Measurements from ENCODE around the gene DAB2. TPM values are rescaled to one million over a fixed set of nuclear protein-coding genes. Genes with fewer than 3 reads are reported as not detected.

The DAB2 gene
- total RNA-seq, 1 experiment from 2014 or later = 2.3 TPM

DNA sequence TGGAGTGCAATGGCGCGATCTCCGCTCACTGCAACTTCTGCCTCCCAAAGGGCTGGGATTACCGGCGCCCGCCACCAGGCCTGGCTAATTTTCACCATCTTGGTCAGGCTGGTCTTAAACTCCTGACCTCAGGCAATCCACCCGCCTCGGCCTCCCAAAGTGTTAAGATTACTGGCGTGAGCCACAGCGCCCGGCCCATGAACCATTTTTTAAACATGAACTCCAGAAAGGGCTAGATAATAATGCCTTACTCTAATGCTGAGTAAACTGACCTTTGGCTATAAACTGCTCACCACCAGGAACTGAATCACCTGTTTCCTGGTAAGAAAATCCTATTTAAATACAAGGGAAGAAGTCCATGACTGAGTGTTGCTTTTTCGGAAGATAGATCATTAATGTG lies 23.2 kb upstream of the DAB2 start:
- WGBS (ENCODE audit: extremely low coverage, insufficient read length, low lambda C conversion rate) = no CpG with 5 or more reads among the region's 12 CpGs

More for the DNA sequence above, 23.2 kb upstream of the DAB2 start:
- Histone ChIP-seq H3K27me3 (ENCODE audit: insufficient read depth, low read length) (no peaks in the 10 kb centered on the region), H3K23me2 (ENCODE audit: insufficient read length, low read depth, low read length, poor library complexity, severe bottlenecking) (no peaks in the 10 kb centered on the region), H2BK5ac (ENCODE audit: insufficient read length, low read length) (no peak overlapping the region), H3K27ac (ENCODE audit: insufficient read length, low read depth, low read length) (no peak overlapping the region), H2BK120ac (ENCODE audit: low read depth, low read length, poor library complexity, severe bottlenecking) (no peak overlapping the region), H2AFZ (ENCODE audit: low read length) (no peak overlapping the region), H2BK20ac (ENCODE audit: low read depth, low read length, poor library complexity, severe bottlenecking) (no peak overlapping the region), H3K9me3 (ENCODE audit: control insufficient read depth, low read depth, low read length) (no peaks in the 10 kb centered on the region), H2AK5ac (ENCODE audit: insufficient read length, low read length) (no peak overlapping the region), H3K56ac (ENCODE audit: insufficient read length, low read depth, low read length) (no peak overlapping the region), H3K4ac (ENCODE audit: low read depth, low read length) (no peak overlapping the region), H2BK12ac (ENCODE audit: insufficient read length, low read depth, low read length) (no peak overlapping the region), H3K23ac (ENCODE audit: insufficient read length, low read depth, low read length) (no peak overlapping the region), H4K8ac (replicated peaks; ENCODE audit: insufficient read length, low read depth, low read length) (no peak overlapping the region), H3K4me1 (ENCODE audit: insufficient read depth, low read length) (no peaks in the 10 kb centered on the region), H4K20me1 (ENCODE audit: control insufficient read depth, insufficient read depth, insufficient read length) (no peaks in the 10 kb centered on the region), H4K91ac (ENCODE audit: insufficient read length, low read depth, low read length) (no peak overlapping the region), H3K79me1 (ENCODE audit: insufficient read depth, low read depth, low read length, poor library complexity, severe bottlenecking) (no peaks in the 10 kb centered on the region), H3K79me2 (ENCODE audit: insufficient read depth, low read length) (no peaks in the 10 kb centered on the region), H3K9ac (ENCODE audit: extremely low read depth, insufficient read length, low read length) (no peak overlapping the region), H2BK15ac (ENCODE audit: low read depth, low read length) (no peak overlapping the region), H3K4me2 (ENCODE audit: insufficient read depth, insufficient read length, low read length) (no peak overlapping the region), H4K5ac (ENCODE audit: insufficient read length, low read depth, low read length) (no peak overlapping the region), H3K18ac (ENCODE audit: insufficient read length, low read depth, low read length) (no peak overlapping the region), H3T11ph (ENCODE audit: low read length) (no peak overlapping the region), H3K14ac (ENCODE audit: insufficient read depth, low read length) (no peak overlapping the region)
- Mint-ChIP-seq H3K27ac (no peak overlapping the region), H3K27me3 (ENCODE audit: low read depth) (no peaks in the 10 kb centered on the region), H3K4me3 (no peak overlapping the region), H3K4me1 (peaks cover 4 to 5% of the 10 kb centered on the region in 2 experiments), H3K36me3 (ENCODE audit: insufficient read depth in 1 of 3, low read depth in 3 of 3) (no peaks in the 10 kb centered on the region), H3K9me3 (no peaks in the 10 kb centered on the region)
- TF ChIP-seq, protein P1, sequence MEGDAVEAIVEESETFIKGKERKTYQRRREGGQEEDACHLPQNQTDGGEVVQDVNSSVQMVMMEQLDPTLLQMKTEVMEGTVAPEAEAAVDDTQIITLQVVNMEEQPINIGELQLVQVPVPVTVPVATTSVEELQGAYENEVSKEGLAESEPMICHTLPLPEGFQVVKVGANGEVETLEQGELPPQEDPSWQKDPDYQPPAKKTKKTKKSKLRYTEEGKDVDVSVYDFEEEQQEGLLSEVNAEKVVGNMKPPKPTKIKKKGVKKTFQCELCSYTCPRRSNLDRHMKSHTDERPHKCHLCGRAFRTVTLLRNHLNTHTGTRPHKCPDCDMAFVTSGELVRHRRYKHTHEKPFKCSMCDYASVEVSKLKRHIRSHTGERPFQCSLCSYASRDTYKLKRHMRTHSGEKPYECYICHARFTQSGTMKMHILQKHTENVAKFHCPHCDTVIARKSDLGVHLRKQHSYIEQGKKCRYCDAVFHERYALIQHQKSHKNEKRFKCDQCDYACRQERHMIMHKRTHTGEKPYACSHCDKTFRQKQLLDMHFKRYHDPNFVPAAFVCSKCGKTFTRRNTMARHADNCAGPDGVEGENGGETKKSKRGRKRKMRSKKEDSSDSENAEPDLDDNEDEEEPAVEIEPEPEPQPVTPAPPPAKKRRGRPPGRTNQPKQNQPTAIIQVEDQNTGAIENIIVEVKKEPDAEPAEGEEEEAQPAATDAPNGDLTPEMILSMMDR (conservative IDR thresholded peaks at IDR 0.05) = no peak
- no peak for DNase-seq

Measured in H9 (cell line).